Embryonic facial prominence (tissue), 1 donor: ENCODE results near the gene HOXC10.

Experiments used
- DNase-seq: peaks from one replicate; pipeline ENCODE4 v3.0.0-alpha.2; 2016; ENCODE audit errors: extremely low spot score

The HOXC10 gene

GRCh38 chr12:54016478-54016964, 31.6 kb downstream of the HOXC10 start:
- DNase-seq, result no peak

- no peak for DNase-seq
These were observed 32.3 kb downstream of the HOXC10 start for GRCh38 chr12:54017027-54017788.

GRCh38 chr12:54017878-54018467, 33.0 kb downstream of the HOXC10 start:
- DNase-seq, result no peak

- no peak for DNase-seq
These were observed 33.6 kb downstream of the HOXC10 start for GRCh38 chr12:54018468-54018984.

- DNase-seq, result no peak
These were observed 34.3 kb downstream of the HOXC10 start for GRCh38 chr12:54019091-54019811.

- no peak for DNase-seq
These were observed 35.1 kb downstream of the HOXC10 start for GRCh38 chr12:54019924-54020590.

- no peak for DNase-seq
These were observed 35.9 kb downstream of the HOXC10 start for GRCh38 chr12:54020591-54021405.

GRCh38 chr12:54021432-54022013, 36.6 kb downstream of the HOXC10 start:
- DNase-seq, result no peak

GRCh38 chr12:54022960-54023884, 38.3 kb downstream of the HOXC10 start:
- DNase-seq, result no peak

GRCh38 chr12:54024127-54024526, 39.2 kb downstream of the HOXC10 start:
- DNase-seq, result no peak

GRCh38 chr12:54024581-54025305, 39.8 kb downstream of the HOXC10 start:
- DNase-seq, result no peak

GRCh38 chr12:54025499-54026405, 40.8 kb downstream of the HOXC10 start:
- no peak for DNase-seq

- DNase-seq, result no peak
These were observed 41.9 kb downstream of the HOXC10 start for GRCh38 chr12:54026640-54027441.

- DNase-seq, result no peak
These were observed 42.5 kb downstream of the HOXC10 start for GRCh38 chr12:54027442-54027786.

- DNase-seq, result no peak
These were observed 43.6 kb downstream of the HOXC10 start, which contains the start of gene HOXC6 for GRCh38 chr12:54028314-54029201. Gene HOXC6, plus strand, starts transcription at chr12:54028440. Its CDS starts 82 bp downstream, at chr12:54028522.
